Femur (tissue), 1 donor: ENCODE measurements around the gene CHMP3.
"Not testable (repeated sequence)": the region's sequence is repeated elsewhere in the genome, so short reads cannot be mapped to it uniquely, and the experiment has no call there.

Experiments used
- DNase-seq: peaks from one replicate; pipeline ENCODE4 v3.0.0-alpha.2; 2017

The CHMP3 gene

DNA sequence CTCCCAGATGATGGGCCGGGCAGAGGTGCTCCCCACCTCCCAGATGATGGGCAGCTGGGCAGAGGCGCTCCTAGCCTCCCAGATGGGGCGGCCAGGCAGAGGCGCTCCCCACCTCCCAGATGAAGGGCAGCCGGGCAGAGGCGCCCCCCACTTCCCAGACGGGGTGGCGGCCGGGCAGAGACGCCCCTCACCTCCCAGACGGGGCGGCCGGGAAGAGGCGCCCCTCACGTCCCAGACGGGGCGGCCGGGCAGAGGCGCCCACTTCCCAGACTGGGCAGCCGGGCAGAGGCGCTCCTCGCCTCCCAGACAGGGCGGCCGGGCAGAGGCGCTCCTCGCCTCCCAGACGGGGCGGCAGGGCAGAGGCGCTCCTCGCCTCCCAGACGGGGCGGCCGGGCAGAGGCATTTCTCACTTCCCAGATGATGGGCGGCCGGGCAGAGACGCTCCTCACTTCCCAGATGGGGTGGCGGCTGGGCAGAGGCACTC lies 14.3 kb downstream of the CHMP3 start:
- DNase-seq: not testable (repeated sequence)

DNA sequence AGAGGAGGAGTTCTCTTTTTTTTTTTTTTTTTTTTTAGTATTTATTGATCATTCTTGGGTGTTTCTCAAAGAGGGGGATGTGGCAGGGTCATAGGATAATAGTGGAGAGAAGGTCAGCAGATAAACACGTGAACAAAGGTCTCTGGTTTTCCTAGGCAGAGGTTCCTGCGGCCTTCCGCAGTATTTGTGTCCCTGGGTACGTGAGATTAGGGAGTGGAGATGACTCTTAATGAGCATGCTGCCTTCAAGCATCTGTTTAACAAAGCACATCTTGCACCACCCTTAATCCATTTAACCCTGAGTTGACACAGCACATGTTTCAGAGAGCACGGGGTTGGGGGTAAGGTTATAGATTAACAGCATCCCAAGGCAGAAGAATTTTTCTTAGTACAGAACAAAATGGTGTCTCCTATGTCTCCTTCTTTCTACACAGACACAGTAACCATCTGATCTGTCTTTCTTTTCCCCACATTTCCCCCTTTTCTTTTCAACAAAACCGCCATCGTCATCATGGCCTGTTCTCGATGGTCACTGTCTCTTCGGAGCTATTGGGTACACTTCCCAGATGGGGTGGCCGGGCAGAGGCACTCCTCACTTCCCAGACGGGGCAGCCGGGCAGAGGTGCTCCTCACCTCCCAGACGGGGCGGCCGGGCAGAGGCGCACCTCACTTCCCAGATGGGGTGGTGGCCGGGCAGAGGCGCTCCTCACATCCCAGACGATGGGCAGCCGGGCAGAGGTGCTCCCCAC lies 14.9 kb downstream of the CHMP3 start:
- DNase-seq: not testable (repeated sequence)

DNA sequence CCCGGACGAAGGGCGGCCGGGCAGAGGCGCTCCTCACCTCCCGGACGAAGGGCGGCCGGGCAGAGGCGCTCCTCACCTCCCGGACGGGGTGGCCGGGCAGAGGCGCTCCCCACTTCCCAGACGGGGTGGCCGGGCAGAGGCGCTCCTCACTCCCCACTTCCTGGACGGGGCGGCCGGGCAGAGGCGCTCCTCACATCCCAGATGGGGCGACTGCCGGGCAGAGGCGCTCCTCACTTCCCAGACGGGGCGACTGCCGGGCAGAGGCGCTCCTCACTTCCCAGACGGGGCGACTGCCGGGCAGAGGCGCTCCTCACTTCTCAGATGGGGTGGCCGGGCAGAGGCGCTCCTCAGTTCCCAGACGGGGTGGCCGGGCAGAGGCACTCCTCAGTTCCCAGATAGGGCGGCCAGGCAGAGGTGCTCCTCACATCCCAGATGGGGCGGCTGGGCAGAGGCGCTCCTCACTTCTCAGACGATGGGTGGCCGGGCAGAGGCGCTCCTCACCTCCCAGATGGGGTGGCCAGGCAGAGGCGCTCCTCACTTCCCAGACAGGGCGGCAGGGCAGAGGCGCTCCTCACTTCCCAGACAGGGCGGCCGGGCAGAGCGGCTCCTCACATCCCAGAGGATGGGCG lies 17.8 kb downstream of the CHMP3 start:
- DNase-seq: not testable (repeated sequence)

DNA sequence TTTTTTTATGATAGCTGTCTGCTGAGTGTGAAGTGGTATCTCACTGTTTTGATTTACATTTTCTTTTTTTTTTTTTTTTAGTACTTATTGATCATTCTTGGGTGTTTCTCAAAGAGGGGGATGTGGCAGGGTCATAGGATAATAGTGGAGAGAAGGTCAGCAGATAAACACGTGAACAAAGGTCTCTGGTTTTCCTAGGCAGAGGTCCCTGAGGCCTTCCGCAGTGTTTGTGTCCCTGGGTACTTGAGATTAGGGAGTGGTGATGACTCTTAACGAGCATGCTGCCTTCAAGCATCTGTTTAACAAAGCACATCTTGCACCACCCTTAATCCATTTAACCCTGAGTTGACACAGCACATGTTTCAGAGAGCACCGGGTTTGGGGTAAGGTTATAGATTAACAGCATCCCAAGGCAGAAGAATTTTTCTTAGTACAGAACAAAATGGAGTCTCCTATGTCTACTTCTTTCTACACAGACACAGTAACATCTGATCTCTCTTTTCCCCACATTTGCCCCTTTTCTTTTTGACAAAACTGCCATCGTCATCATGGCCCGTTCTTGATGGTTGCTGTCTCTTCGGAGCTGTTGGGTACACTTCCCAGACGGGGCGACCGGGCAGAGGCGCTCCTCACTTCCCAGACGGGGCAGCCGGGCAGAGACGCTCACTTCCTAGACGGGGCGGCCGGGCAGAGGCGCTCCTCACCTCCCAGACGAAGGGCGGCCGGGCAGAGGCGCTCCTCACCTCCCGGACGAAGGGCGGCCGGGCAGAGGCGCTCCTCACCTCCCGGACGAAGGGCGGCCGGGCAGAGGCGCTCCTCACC lies 18.8 kb downstream of the CHMP3 start:
- not testable (repeated sequence) for DNase-seq

DNA sequence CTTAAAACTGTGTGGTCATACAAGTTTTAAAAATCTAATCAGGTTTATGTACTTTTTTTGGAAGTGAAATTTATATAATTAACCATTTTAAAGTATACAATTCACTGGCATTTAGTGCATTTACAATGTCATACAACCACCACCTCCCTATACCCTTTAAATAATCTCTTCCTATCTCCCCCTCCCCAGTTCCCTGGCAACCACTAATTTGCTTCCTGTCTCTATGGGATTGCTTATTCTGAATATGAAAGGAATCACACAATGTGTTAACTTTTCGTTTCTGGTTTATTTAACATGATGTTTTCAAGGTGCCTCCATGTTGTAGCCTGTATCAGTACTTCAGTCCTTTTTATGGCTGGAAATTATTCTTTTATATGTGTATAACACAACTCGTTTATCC lies 19.4 kb downstream of the CHMP3 start:
- no peak for DNase-seq

DNA sequence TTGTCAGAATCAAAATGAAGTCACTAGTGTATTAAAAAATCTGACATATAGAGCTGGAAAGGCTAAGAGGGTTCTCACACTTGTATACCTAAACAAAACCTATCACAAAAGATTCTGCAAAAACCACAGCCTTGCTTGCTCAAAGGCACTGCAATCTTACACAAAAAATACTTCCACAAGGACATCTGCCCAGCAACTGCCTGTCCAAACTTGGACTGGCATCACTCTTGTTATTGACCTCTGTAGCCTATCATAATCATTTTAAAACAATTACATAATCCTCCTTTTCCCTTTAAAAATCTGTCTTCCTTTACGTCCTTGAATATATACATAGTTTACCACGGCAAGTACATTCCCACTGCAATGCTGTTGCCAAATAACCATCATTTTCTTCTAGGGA lies 19.9 kb downstream of the CHMP3 start:
- DNase-seq: no peak

DNA sequence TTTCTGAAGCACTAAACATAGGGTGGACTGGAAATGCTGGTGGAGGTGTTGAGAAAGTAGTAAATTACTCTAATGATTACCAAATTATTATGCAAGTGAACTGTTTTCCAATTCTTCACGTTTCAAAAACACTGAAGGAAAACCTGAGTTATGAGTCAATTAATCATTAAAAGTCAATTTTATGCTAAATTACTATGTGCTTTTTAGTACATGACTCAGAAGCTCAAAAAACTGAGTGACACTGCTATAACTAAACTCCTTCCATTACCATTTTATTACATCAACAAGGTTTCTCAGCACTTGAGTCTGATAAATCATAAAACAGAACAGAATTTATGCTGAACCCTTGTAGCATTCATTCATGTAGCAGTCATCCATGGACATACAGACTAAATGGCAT lies 20.4 kb downstream of the CHMP3 start:
- no peak for DNase-seq

DNA sequence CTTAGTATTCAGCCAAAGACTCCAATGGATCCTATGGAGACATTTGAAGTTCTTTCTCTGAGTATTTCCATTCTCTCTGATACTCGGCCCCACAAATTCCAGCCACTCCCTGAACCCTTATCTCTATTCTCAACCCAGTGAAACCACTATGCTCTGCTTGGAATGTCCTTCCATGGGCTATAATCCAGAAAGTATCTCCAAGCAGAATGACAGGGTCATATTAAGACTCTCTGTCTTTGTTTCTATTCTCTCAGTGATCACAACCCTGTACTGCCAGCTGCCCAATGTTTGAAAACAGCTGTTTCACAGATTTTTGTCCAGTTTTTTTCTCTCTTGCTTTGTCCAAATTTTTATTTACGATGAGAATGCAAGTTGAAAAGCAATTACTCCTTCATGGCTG lies 21.9 kb downstream of the CHMP3 start:
- no peak for DNase-seq

DNA sequence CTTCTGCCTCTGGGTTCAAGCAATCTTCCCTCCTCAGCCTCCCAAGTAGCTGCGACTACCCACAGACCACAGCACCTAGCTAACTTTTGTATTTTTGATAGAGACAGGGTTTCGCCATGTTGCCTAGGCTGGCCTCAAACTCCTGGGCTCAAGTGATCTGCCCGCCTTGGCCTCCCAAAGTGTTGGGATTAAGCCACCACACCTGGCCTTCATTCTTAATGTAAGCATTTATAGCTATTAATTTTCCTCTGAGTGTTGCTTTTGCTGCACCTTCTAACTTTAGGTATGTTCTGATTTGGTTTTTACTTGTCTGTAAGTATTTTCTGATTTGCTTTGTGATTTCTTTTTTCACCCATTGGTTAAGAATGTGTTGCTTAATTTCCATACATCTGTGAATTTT lies 29.7 kb downstream of the CHMP3 start:
- no peak for DNase-seq

DNA sequence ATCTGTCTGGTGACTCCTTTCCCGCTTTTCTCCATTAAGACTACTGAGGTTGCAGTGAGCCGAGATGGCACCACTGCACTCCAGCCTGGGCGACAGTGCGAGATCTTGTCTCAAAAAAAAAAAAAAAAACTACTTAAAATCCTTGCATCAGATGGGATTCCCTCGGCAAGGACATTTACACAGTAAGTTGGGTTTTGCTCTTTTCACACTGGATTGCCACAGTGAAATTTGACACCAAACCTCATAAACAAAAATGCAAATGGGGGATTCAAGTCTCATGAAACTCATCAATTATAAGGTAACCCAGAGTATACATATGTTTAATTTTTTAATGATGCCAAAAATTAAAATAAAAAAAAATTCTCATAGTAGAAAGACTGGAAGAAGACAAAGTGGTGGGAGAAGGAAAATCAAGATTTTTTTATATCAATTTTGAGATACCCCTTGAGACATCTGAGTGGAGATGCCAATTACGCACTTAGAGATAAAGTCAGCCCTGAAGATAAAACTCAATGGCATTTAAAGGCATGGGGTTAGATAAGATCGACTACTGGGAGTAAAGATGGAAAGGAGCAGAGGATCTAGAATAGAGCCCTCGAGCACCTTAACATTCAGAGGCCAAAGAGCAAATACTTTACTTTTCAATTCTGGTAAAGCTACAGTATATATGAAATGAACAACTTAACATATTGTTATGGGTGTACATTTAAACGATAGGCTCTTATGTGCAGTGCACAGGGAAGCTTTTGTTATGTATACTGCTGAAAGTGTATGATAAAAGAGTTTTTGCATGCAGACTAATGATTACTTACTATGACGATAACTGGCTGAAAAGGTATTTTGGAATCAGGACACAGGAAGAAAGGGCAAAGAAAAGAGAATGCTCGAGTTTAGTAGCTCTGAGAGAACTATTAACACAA lies 37.6 kb downstream of the CHMP3 start:
- DNase-seq: no peak

DNA sequence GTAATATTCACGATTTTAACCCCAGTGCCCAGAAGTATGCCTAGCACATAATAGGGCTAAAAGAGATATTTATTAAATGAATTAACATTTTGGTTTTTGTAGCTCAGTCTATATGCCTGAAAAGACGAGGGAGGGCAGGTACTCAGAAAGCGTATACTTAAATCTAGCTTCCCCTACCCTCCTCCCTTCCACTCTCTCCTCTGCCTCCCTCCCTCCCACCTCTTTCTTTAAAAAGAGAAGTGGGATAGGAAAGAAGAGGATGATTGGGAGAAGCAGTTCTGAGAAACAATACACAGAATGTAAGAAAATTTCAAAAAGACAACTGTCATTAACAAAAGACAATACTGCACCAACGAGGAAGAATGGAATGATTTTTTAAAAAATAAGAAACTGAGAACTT lies 39.8 kb downstream of the CHMP3 start:
- DNase-seq: no peak

DNA sequence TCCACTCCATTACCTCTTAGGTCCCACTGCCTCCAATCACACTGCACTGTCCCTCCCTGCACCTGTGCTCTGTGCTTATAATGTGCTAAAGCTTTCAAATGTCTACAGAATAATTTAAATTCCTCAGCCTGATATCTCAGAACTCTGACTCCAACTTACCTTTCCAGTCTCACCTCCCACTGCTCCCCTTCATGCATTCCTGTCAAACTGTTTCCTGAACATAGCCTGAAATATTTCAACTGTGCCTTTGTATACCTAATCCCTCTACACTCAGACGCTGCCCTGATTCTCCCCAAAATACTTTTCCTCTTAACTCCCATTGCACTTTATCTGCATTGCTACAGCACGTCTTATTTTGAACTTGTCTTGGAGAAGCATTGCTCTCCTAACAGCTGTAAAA lies 40.5 kb downstream of the CHMP3 start:
- no peak for DNase-seq

DNA sequence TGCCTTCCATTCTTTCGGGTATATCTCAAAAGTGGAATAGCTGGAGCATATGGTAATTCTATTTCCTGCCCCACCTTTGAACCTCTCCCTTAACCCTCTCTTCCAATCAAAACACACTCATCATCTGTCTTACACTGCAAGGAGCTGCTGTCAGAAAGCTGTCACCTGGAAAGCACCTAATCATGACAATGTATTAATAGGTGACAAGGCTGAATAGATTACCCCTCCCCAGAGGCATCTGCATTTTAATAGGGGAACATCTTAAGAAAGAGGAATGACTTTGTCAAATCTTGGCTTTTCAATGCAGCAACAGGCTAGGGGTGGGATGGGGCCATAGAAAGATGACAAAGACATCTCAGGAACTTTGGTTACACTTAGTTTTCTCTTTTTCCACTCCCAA lies 41.3 kb downstream of the CHMP3 start:
- DNase-seq: no peak

DNA sequence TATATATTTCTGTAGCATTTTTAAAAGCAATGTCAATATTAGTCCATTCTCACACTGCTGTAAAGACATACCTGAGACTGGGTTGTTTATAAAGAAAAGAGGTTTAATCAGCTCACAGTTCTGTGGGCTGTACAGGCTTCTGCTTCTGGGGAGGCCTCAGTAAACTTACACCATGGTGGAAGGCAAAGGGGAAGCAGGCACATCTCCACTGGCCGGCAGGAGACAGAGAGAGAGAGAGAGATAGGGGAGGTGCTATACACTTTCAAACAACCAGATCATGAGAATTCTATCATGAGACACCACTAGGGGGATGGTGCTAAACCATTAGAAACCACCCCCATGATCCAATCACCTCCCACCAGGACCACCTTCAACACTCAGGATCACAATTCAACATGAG lies 43.1 kb downstream of the CHMP3 start:
- DNase-seq: no peak

DNA sequence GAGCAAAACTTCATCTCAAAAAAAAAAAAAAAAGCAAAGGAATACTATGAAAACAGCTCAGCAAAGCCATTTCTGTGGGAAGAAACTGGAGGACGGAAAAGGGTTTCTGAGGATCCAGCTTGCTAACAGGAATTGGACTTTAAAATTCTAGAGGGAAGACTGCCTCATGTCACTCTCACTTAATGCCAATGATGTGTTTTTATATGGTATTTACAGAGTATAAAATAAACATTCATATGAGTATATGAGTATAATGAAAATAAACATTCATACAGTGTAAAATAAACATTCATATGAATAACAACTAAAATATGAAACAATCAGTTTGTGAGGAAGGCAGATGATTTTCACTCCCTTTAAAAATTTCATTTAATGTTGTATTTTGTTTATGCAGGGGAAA lies 43.9 kb downstream of the CHMP3 start:
- DNase-seq: no peak

DNA sequence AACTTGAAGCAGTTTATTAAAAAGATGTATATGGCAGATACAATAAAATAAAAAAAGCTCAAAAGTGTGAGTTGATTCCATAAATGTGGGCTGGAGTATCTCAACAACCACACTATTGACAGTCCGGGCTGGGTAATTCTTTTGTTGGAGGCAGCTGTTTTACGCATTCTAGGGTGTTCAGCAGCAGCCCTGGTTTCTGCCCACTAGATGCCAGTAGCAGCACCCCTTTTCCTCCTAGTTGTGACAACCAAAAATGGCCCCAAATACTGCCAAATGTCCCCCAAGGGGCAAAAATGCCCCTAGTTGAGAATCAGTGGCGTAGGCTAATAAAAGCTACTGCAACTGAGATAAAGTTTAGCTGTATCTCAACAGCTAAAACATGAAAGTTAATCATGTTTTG lies 44.8 kb downstream of the CHMP3 start:
- DNase-seq: no peak

DNA sequence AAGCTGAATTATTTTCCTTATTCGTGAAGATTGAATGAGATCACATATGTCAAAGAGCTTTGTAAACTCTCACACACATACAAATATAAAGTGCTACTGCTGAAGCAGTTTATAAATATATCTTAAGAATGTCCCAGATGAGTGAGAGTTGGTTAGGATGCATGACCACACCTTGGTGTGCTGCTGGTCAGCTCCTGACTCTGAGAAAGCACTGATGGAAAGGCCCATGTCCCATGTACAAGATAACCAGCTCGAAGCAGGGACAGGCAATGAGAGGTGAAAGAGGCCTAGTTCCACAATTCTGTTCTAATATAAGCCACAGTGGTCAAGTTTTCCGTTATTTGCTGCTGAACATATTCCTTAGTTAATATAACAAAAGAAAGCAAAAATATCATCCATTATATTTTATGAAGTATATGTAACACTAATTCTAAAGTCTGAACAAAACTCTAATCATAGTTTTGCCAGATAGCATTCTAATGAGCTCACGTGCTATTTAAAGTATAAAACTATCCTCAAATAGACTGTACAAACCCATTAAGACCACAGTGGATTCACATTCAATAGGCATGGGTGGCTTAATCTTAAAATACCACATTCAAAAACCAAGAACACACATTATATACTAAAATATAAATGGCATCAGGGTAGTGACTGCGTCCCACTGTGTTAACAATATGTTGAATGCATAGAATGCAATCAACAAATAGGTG lies 49.1 kb downstream of the CHMP3 start:
- DNase-seq: no peak

DNA sequence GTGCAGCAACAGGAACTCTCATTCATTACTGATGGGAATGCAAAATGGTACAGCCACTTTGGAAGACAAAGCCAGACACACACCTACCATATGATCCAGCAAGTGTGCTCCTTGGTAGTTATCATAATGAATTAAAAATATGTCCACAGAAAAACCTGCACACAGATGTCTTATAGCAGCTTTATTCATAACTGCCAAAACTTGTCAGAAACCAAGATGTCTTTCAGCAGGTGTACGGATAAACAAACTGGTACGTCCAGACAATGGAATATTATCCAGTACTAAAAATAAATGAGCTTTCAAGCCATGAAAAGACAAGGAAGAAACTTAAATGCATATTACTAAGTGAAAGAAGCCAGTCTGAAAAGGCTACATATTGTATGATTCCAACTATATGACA lies 50.4 kb downstream of the CHMP3 start:
- no peak for DNase-seq

DNA sequence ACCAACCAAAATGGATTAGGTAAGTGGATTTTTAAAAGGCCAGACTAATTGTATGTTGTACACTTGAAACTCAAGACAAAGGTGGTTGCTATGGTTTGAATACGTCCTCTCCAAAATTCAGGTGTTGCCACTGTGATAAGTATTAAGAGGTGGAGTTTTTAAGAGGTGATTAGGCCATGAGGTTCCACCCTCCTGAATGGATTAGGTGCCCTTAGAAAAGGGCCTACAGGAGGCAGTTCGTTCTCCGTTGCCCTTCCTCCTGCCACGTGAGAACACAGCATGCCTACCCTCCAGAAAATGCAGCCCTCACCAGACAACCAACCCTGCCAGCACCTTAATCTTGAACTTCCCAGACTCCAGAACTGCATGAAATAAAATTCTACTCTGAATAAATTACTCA lies 51.2 kb downstream of the CHMP3 start:
- no peak for DNase-seq

DNA sequence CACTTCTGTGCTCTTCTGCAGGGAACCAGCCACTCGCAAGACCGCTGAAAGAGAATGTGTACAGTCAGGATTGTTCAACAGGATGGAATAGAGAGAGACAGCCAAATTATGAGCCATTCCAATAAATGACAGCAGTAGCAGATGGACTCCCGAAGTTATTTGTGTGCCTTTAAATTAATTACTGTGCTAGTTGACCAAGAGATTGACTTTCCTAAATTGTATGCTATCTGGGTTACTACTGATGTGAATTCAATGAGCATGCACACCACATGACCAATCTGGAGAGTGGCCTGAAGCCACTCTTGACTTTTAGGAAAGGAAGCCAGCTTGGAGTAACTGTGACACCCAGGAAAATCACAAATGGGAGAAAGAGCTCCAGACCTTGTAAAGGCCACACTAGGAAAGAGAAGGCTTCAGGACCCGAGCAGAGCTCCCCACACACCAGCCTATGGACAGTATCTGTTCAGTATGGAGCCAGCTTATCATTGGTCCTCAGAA lies 52.8 kb downstream of the CHMP3 start:
- no peak for DNase-seq

DNA sequence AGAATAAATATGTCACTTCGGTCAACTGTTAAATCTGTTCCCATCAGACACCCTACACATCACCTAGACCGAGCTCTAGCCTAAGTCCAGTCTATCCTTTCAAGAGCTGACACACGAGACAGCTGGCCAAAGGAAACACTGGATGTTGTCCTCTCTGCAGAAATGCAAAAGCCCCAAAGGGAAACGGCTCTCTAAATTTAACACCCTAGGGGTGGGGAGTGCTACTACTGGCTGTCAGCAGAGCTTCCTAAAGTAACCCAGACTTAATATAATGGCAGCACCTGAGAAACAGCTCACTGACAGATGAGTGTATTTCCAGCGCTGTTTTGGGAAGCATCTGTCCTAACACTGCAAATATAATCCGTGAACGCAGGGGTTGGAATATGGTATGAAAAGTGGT lies 55.6 kb downstream of the CHMP3 start:
- no peak for DNase-seq
